ENCODE data around the gene FBN1.

DNA sequence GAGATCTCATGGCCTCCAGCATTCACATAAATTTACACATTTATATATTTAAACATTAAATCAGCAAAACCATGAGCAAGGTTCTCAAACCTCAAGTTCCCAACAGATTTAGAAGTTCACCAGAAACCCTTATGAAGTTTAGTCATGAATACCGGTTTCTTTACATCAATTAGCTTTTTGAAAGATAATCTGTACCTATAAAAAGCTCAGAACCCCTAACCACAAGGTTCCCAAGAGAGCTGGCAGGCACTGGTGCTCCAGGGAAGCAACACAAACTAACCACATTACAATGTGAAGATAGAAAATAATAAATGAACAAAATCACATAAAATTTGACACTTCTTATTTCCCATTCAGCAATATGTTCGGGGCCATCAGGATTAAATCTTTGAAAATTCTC lies 150.9 kb downstream of the FBN1 start:
- TF ChIP-seq, protein P1, sequence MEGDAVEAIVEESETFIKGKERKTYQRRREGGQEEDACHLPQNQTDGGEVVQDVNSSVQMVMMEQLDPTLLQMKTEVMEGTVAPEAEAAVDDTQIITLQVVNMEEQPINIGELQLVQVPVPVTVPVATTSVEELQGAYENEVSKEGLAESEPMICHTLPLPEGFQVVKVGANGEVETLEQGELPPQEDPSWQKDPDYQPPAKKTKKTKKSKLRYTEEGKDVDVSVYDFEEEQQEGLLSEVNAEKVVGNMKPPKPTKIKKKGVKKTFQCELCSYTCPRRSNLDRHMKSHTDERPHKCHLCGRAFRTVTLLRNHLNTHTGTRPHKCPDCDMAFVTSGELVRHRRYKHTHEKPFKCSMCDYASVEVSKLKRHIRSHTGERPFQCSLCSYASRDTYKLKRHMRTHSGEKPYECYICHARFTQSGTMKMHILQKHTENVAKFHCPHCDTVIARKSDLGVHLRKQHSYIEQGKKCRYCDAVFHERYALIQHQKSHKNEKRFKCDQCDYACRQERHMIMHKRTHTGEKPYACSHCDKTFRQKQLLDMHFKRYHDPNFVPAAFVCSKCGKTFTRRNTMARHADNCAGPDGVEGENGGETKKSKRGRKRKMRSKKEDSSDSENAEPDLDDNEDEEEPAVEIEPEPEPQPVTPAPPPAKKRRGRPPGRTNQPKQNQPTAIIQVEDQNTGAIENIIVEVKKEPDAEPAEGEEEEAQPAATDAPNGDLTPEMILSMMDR (conservative IDR thresholded peaks at IDR 0.05): no peak
- no peak for TF ChIP-seq ZFX (IDR thresholded peaks at IDR 0.05)

Measured in C4-2B (cell line).